Calu3 (cell line): Measurements from ENCODE around the gene ZNF507. TPM values are rescaled to one million over a fixed set of nuclear protein-coding genes. Genes with fewer than 3 reads are reported as not detected.

Experiments used
- BruUV-seq: library from RNA; stranded (reverse); fragments of 400-500 nt; replicated peaks from 2 replicates; lab custom pipeline; 2021; lab: Mats Ljungman, UMichigan
- CTCF ChIA-PET: fragments of 300-600 bp; sonication (Branson Sonifier 250); formaldehyde crosslinking; loops from one replicate; lab custom pipeline; 2022; ENCODE audit warnings: antibody characterized with exemption; lab: Charles Lee
- DNase-seq: peaks from one replicate; pipeline ENCODE4 v3.0.0; 2022
- H3K27ac Mint-ChIP-seq: one replicate; pipeline ENCODE4 v1.8.0; 2022; ENCODE audit warnings: mixed read lengths; ENCODE audit not compliant: unreplicated experiment
- H3K27me3 Mint-ChIP-seq: one replicate; pipeline ENCODE4 v1.8.0; 2022; ENCODE audit warnings: mixed read lengths; ENCODE audit not compliant: unreplicated experiment
- H3K36me3 Mint-ChIP-seq: one replicate; pipeline ENCODE4 v1.8.0; 2022; ENCODE audit warnings: mild to moderate bottlenecking, moderate library complexity, mixed read lengths; ENCODE audit not compliant: insufficient read depth, unreplicated experiment
- H3K4me1 Mint-ChIP-seq: one replicate; pipeline ENCODE4 v1.8.0; 2022; ENCODE audit warnings: mild to moderate bottlenecking, low read depth, mixed read lengths; ENCODE audit not compliant: unreplicated experiment
- H3K4me3 Mint-ChIP-seq: one replicate; pipeline ENCODE4 v1.8.0; 2022; ENCODE audit warnings: mild to moderate bottlenecking, low read depth, moderate library complexity, mixed read lengths; ENCODE audit not compliant: unreplicated experiment
- H3K9me3 Mint-ChIP-seq: one replicate; pipeline ENCODE4 v1.8.0; 2022; ENCODE audit warnings: low read depth, mixed read lengths; ENCODE audit not compliant: unreplicated experiment
- intact Hi-C: fragments of 100-400 bp; cut with micrococcal nuclease; formaldehyde crosslinking; loops from one replicate; pipeline ENCODE4 v1.10.0; 2022; ENCODE audit not compliant: unreplicated experiment
- total RNA-seq: library from RNA; stranded (reverse); gene quantifications from 2 replicates; pipeline ENCODE4 v1.2.3, GENCODE V29; 2022
- TF ChIP-seq, protein P1 (sequence below): fragments of 200-600 bp; IDR thresholded peaks from one replicate; pipeline ENCODE4 v1.8.0; 2022; ENCODE audit warnings: antibody characterized with exemption; ENCODE audit not compliant: unreplicated experiment

The ZNF507 gene
- total RNA-seq, 1 experiment from 2014 or later = 31.5 TPM

- intact Hi-C loops = loop anchor here (5.0 kb wide), 1 partner anchor 58 kb away; the partner anchor contains the start of gene ZNF507
- Mint-ChIP-seq H3K36me3 (peaks cover 24% of the 10 kb centered on the region), H3K4me1 (peaks cover 13% of the 10 kb centered on the region), H3K4me3 (peak overlapping the region; percentile 92), H3K27ac (peak overlapping the region; percentile 74), H3K27me3 (no peaks in the 10 kb centered on the region), H3K9me3 (peaks cover 2% of the 10 kb centered on the region)
- TF ChIP-seq, protein P1, sequence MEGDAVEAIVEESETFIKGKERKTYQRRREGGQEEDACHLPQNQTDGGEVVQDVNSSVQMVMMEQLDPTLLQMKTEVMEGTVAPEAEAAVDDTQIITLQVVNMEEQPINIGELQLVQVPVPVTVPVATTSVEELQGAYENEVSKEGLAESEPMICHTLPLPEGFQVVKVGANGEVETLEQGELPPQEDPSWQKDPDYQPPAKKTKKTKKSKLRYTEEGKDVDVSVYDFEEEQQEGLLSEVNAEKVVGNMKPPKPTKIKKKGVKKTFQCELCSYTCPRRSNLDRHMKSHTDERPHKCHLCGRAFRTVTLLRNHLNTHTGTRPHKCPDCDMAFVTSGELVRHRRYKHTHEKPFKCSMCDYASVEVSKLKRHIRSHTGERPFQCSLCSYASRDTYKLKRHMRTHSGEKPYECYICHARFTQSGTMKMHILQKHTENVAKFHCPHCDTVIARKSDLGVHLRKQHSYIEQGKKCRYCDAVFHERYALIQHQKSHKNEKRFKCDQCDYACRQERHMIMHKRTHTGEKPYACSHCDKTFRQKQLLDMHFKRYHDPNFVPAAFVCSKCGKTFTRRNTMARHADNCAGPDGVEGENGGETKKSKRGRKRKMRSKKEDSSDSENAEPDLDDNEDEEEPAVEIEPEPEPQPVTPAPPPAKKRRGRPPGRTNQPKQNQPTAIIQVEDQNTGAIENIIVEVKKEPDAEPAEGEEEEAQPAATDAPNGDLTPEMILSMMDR = no peak
- DNase-seq = peak; percentile 59
- TSS peak; percentile 83 for BruUV-seq
- CTCF ChIA-PET = interaction anchor here (0.6 to 1.0 kb wide), 5 partner anchors 13 to 400 kb away, joined by 3 to 9 read pairs (median 4); no protein-coding TSS in a partner anchor
Observed at GRCh38 chr19:32404933-32405430, 59.6 kb downstream of the ZNF507 start.

DNA sequence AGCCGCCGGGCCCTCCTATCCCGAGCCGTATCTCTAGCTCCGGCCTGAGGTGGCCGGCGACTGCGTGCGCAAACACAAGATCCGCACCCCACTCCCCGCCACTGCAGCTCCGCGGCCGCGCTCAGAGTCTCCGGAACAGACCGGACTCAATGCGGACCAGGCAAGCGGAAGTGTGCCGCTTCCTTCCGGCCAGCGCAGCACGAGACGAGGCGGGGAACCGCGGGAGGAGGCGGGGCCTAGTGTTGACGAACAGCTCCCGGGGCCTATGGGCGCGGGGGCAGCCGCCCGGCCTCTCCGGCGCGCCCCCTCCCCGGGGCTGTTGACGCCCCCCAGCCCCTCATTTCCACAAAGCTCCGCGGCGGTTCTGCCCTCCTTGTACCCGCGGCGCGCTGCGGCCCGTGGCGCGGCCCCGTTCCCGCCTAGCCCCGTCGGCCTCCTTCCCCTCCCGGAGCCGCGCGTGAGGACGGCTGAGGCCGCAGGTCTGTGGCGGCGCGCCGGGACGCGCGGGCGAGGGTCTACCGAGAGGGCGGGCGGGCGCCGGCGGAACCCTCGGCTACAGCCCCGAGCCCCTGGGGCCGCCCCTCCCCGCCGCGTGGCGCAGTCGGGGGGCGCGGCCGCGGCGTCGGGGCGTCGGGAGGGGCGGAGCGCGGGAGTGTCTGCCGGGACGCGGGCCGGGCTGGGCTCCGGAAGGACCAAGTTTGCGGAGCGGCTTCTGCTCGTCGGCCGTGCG lies 60.2 kb downstream of the ZNF507 start, which contains the start of gene DPY19L3:
DPY19L3 (plus strand) TSS at position 340 of the 730 bp plus-strand sequence. CDS start 2,484 bp downstream, outside the sequence.
- peak; percentile 98 for DNase-seq
- intact Hi-C loops = loop anchor here (5.0 kb wide), 1 partner anchor 58 kb away; the partner anchor contains the start of gene ZNF507
- no peaks in the 10 kb centered on the region for H3K27me3 Mint-ChIP-seq
- BruUV-seq = no TSS peak
- H3K36me3 Mint-ChIP-seq = peaks cover 24% of the 10 kb centered on the region
- peaks cover 13% of the 10 kb centered on the region for H3K4me1 Mint-ChIP-seq
- CTCF ChIA-PET = interaction anchor here (0.6 to 1.0 kb wide), 6 partner anchors 12 to 399 kb away, joined by 3 to 9 read pairs (median 4); no protein-coding TSS in a partner anchor
- peak within 1 kb of the TSS; percentile 92 for H3K4me3 Mint-ChIP-seq
- peaks cover 2% of the 10 kb centered on the region for H3K9me3 Mint-ChIP-seq
- H3K27ac Mint-ChIP-seq = peak within 1 kb of the TSS; percentile 83
- TF ChIP-seq, protein P1 = no peak

DNA sequence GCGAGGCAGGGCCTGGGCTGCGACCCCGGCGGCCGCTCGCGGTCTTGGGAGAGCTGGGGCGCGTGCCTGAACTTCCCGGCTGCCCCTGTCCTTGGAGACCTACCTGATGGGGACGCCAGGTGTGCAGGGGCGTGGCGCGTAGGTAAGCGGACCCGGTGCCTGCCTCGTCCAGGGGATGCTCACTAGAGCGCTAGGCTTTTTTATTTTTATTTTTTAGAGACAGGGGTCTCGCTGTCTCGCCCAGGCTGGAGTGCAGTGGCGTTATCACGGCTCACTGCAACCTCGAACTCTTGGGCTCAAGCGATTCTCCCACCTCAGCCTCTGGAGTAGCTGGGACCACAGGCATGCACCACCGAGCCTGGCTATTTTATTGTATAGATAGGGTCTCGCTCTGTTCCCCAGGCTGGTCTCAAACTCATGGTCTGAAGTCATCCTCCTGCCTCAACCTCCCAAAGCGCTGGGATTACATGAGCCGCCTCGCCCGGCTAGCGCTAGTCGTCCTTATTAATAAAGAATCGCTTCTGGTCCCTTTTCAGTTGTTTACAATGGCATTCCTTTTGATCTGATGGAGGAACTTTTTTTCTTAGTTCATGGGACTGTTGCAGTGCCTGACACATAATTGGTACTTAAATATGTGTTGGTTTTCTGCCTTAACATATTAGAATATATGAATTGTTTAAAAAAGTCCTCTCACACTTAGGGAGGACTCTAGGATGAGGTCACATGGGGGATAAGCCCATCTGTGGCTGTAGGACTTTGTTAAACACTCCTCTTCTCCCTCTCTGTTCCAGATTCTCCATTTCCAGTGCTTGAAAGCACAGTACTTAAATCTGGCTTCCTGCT lies 61.0 kb downstream of the ZNF507 start:
- DNase-seq = no peak

More for the DNA sequence above, 61.0 kb downstream of the ZNF507 start:
- BruUV-seq = no TSS peak
- H3K4me1 Mint-ChIP-seq = peaks cover 13% of the 10 kb centered on the region
- TF ChIP-seq, protein P1 = no peak
- H3K9me3 Mint-ChIP-seq = peaks cover 2% of the 10 kb centered on the region
- H3K27me3 Mint-ChIP-seq = no peaks in the 10 kb centered on the region
- peaks cover 24% of the 10 kb centered on the region for H3K36me3 Mint-ChIP-seq
- CTCF ChIA-PET = interaction anchor here (0.7 to 1.0 kb wide), 2 partner anchors 33 to 68 kb away, joined by 3 to 4 read pairs; no protein-coding TSS in a partner anchor
- intact Hi-C loops = loop anchor here (5.0 kb wide), 1 partner anchor 59 kb away; the partner anchor contains the start of gene ZNF507
- peak overlapping the region; percentile 83 for H3K27ac Mint-ChIP-seq
- peak overlapping the region; percentile 92 for H3K4me3 Mint-ChIP-seq
